MV-4-11 (cell line): Measurements from ENCODE around the gene RGS6.

ENCODE experiments used
- DNase-seq: peaks from one replicate; lab custom pipeline; 2025; lab: John Stamatoyannopoulos, UW

RGS6 gene

DNA sequence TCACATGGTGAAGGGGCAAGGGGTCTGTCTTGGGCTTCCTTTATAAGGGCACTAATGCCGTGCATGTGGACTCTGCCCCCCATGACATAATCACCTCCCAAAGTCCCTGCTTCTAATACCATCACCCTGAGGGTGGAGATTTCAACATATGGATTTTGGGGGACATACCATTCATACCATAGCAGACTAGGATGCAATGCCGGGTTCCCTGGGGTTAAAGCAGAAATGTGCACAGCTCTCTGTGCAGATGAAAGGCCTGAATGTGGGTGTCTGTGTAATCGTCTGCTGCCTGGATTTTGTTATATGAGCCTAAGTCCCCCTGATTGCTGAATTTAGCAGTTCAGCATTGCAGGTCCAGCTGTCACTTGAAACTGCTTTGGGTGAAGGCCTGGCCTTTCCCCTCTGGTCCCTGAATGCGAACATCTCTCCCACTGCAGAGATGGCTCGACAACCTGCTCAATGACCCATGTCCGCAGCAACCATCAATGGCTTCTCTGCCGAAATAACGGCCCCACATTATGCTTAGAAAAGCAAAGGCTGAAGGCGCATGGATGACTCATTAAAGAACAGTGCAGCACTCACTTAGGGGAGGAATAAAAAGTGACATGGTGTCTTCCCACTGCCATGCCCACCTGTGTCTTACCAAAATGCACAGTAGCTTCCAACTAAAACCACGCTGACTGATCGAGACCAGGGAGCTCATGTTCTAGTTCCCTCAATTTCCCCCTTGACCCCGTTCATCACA lies 675.3 kb downstream of the RGS6 start:
- no peak for DNase-seq

GRCh38 chr14:72608391-72609204 lies 676.4 kb downstream of the RGS6 start:
- DNase-seq, result no peak

DNA sequence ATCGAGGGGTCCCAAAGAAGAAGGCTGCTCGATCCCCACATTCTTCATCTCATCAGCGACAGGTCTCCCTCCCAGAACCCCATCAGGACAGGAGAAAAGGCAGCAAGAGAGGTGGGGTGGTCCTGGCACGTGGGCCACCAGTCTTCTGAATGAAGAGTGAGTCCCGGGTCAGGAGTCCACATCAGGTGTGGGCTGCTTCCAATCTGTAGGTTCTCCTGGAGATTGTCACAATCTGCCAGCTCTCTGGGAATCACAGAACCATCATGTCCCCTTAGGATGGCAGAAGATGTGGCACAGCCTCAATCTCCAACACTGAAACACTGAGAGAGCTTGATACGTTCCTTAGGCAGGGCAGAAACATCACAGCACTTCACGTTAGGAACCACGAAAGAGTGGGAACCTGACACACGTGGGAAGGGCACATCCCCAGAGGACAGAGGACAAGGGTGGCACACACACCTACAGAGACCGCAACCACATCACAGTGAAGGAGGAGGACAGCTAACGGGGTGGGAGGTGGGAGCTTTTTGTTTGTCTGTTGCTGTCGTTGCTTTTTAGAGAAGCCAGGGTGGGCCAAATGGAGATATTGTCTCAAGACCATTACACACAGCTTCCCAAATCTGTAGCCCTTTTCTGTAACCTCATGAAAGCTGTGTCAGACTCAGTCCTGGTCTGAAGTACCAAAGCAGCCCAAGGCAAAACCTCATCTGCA lies 677.1 kb downstream of the RGS6 start:
- DNase-seq, result no peak

DNA sequence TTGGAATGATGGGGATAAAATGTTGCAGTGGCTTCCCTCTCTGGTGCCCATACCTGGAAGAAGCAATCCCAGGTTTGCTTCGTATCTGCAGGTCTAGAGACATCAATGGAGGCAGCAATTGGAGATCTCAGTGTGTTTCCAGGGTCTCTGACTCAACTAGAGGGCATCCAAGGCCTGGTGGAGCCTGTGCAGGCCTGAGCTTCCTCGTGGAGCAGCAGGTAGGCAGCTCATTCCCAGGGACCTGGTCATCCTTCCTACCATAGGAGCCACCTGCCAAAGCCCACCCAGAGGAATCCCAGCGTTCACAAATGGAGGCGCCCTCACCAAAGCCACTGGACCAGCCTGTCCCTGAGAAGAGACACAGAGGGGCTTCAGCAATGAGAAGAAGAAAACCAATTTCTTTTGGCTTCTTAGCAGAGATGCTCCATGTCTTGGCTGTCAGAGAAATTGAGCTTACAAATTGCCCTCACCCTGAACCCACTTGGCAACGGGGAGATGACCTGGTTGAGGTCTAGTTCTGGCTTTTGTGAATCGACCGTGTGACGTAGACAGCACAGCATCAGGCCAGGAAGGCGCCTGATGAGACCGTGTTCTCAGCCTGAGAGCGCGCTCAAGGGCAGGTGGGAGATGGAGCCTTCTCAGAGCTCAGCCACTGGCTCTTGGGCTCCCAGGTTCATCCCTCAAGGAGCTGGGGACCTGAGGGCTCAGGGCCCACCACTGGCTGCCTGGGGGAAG lies 678.0 kb downstream of the RGS6 start:
- no peak for DNase-seq

DNA sequence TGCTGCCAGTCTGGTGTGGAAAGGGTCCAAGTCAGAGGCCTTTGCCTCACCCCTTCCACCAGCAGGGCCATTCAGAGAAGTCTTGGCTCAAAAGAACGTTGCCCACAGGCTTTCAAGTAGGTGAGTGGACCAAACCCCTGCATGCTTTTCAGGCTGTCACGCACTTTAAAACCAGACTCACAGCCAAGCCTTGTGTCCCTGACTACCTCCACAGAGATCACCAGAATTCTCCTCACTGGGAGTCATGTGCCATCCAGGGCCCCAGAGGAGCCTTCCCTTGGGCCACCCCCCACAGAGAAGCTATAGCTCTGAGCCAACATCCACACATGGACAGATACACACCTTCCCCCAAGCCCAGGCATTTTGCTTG lies 678.6 kb downstream of the RGS6 start:
- DNase-seq, result no peak

GRCh38 chr14:72611506-72611905 lies 679.3 kb downstream of the RGS6 start:
- no peak for DNase-seq

DNA sequence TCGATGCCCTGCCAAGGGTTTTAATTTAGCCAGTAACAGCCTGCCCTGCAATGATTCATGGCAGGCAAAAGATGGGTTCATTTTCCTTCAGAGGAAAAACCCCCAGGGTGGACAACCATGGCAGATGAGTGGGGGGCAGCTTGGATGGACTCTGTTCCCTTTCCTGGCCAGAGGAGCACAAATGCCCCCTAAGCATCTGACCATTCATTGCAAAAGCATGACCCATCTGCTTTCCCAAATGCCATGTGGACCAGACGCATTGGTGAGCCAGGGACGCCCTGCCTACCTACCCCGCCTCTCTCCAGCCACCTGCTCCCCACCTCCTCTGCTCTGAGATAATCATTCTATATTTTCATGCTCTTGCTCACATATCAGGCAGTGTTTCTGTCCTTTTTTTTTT lies 679.8 kb downstream of the RGS6 start:
- DNase-seq, result no peak

DNA sequence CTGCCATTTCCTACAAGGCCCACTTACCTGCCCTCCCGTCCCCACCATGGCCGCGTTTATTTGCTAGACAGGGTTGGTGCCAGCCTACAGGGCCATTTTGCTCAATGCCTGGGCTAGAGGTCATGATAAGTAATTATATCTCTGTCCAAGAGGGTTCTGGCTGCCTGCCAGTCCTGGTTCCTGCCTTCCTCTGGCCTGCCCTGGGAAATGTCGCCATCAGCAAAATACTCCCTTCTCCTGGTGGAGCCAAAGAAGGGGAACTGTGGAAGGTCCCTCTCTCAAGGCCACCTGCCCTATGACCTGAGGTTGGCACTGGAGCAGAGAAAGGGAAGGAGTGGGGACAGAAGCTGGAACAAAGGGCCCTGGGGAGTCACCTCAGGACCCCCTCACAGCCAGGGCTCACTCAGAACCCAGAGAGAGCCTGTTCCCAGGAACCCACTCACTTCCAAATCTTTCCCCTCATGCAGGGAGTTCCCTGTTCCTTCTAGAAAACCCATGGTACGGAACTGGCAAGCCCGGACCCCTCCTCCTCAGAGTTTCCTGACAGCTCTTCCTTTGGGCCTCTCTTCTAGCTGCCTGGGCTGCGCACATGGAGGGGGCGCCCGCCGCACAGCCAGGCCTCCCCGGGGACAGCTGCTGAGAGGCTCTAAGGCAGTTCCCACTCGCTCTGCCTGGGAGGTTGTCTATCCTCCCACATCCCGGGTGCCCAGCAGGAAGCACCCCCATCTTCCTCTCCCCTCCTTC lies 681.2 kb downstream of the RGS6 start:
- DNase-seq, result no peak

DNA sequence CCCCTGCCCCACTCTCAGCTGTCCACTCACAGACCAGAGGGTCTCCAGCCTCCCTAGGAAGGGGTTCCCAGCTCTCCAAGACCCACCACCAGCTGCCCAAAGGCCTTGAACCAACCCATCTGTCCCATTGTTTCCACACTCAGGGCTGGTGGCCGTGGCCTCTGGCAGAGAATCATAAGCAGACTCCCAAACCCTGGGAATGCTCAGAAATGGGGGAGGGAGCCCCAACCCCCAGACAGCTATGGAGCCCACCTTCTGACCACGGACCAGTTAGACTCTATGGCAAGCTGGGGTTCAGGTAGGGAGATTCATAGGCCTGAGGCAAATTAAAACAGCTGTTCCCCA lies 681.7 kb downstream of the RGS6 start:
- DNase-seq, result no peak

- DNase-seq, result no peak
Observed at GRCh38 chr14:72614365-72614764, 682.1 kb downstream of the RGS6 start.

- no peak for DNase-seq
Observed at GRCh38 chr14:72614891-72615415, 682.7 kb downstream of the RGS6 start.

DNA sequence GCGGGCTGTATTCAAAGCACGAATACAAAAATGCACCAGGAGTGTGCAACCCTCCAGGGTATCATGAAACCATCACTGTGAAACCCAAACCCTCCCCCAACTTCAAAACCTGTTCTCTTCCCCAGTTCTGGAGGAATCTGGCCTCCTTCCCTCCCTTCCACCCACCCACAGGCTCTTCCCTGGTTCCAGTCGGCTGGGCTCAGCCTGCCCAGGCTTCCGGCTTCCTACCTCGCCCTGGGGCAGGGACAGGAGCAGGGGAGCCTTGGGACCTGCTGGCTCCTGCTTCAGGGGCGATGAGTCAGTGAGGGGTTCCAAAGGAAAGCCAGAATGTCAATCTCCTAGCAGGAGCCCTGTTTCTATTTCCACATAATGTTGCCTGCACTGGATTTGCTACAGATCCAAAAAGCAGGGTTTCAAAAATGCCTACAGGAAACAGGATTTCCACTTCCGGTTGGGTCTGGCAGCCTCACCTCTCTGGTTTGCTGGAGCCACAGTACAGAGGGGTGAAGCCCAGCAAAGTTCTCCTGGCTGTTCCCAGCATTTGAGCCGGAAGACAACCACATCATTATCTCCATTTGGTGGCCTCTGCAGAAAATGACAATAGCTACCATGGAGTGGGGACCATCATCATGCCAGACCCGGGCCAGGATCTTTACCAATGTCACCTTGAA lies 683.4 kb downstream of the RGS6 start:
- DNase-seq, result no peak
